Measurements from ENCODE around the gene CCM2.
A peak's percentile ranks its signal among the peaks of the same experiment; 100 is the strongest.
"Not testable (repeated sequence)": the region's sequence is repeated elsewhere in the genome, so short reads cannot be mapped to it uniquely, and the experiment has no call there.

The CCM2 gene

DNA sequence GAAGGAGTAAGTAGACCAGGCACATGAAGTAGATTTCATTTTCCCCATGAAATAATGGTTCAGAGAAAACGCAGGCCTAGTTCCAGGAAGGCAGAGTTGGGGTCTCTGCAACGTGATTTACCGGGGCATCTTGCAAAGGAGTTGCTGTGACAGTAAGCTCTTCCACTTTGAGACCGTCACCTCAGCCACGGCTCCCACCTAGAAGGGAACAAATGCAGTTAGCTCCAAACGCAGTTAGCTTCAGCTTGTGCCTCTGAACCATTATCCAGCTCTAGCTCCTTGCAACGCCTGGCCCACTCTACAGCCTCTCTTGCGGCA, 14.1 kb upstream of the CCM2 start:
- peak overlapping the region; percentile 97 for H3K9ac ChIP-seq (ENCODE audit: low read depth, low read length)
- peaks cover 7% of the 10 kb centered on the region for H3K4me1 ChIP-seq (ENCODE audit: insufficient read depth, low read length)
- no peaks in the 10 kb centered on the region for H3K9me3 ChIP-seq (ENCODE audit: insufficient read depth, low read depth, low read length)
- 3% methylated on average over 8 of the region's 8 CpGs for WGBS
- H3K4me3 ChIP-seq (ENCODE audit: low read length), result peak overlapping the region; percentile 83
- peak overlapping the region; percentile 95 for H3K27ac ChIP-seq (ENCODE audit: low read depth, low read length)
- H3K27me3 ChIP-seq (ENCODE audit: insufficient read depth, low read length), result no peaks in the 10 kb centered on the region
- peaks cover 47% of the 10 kb centered on the region for H3K36me3 ChIP-seq (ENCODE audit: insufficient read depth, low read length)

DNA sequence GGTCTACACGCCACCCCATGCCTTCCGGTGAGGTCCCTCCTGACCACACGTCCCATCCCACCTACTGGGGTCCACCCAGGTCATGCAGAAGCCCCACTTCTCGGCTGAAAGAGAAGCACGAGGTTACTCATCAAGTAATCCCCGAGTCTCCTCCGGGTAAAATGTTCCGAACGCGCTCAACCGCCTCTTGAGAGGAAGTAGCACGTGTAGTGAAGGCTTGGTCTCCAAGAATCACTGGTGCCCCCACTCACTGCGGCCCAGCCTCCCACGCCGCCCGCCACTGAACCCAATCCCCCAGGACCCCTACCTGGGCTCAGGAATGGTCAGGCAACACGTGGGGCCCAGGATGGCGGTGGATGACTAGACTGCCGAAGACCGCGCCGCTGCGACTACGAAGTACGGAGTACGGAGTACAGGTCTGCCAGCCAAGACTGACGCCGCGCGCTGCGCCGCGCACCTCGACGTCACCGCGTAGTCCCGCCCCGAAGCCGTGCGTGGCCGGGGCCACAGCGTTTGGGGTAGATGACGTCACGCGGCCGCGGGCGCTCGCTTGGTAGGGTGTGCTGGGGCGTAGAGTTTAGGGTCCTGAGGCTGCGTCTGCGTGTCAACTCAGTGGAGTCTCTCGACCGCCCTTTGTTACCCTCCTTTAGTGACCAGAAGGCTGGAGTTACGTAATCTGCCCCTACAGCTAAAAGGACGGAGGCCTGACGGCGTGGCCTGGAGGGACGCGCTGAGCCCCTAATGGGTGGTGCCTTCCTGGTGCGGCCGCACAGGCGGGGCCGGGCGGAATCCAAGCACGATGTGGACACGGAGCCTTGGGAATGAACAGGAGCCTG, 13.6 kb upstream of the CCM2 start:
- Histone ChIP-seq H3K4me1 (ENCODE audit: insufficient read depth, low read length) (peaks cover 7% of the 10 kb centered on the region), H3K27ac (ENCODE audit: low read depth, low read length) (peak overlapping the region; percentile 95), H3K27me3 (ENCODE audit: insufficient read depth, low read length) (no peaks in the 10 kb centered on the region), H3K36me3 (ENCODE audit: insufficient read depth, low read length) (peaks cover 42% of the 10 kb centered on the region), H3K9me3 (ENCODE audit: insufficient read depth, low read depth, low read length) (no peaks in the 10 kb centered on the region), H3K9ac (ENCODE audit: low read depth, low read length) (peak overlapping the region; percentile 97), H3K4me3 (ENCODE audit: low read length) (peak overlapping the region; percentile 83)
- WGBS, result under 1% methylated on average over 68 of the region's 68 CpGs

DNA sequence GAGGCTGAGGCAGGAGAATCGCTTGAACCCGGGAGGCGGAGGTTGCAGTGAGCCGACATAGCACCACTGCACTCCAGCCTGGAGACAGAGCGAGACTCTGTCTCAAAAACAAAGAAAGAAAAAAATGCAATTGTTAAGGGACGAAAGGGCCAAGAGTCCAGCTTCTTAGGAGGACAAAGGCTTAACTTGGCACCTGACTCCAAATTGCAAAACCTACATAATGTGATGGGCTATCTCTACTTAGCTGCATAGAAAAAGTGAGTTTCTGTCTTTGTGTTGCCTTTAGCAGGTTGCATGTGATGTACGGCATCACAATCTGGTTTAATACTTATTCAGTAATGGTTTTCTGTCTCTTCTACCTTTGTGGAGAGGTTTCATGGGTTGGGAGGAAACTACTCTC, 12.5 kb upstream of the CCM2 start:
- Histone ChIP-seq H3K9me3 (ENCODE audit: insufficient read depth, low read depth, low read length) (no peaks in the 10 kb centered on the region), H3K36me3 (ENCODE audit: insufficient read depth, low read length) (peaks cover 35% of the 10 kb centered on the region), H3K4me1 (ENCODE audit: insufficient read depth, low read length) (peaks cover 7% of the 10 kb centered on the region), H3K4me3 (ENCODE audit: low read length) (peak overlapping the region; percentile 18; the same call in 1 of the 2 replicates), H3K27me3 (ENCODE audit: insufficient read depth, low read length) (no peaks in the 10 kb centered on the region), H3K9ac (ENCODE audit: low read depth, low read length) (no peak overlapping the region), H3K27ac (ENCODE audit: low read depth, low read length) (no peak overlapping the region)
- WGBS, result 95% methylated on average over 7 of the region's 7 CpGs

DNA sequence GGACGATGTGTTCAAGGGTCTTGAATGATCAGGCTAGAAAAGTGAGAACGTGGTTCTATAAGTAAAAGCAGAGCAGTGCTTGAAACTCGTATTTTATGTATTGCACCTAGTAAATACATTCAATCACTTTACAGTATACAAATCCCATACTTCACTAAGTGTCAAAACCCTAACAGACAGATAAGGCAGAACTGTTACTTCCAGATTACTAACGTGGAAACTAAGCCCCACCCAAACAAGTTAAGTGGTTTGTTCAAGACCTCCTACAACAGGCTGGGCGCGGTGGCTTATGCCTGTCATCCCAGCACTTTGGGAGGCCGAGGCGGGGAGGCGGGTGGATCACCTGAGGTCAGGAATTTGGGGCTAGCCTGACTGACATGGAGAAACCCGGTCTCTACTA, 12.0 kb upstream of the CCM2 start:
- Histone ChIP-seq H3K4me3 (ENCODE audit: low read length) (peak overlapping the region; percentile 18; the same call in 1 of the 2 replicates), H3K4me1 (ENCODE audit: insufficient read depth, low read length) (peaks cover 7% of the 10 kb centered on the region), H3K9ac (ENCODE audit: low read depth, low read length) (no peak overlapping the region), H3K36me3 (ENCODE audit: insufficient read depth, low read length) (peaks cover 30% of the 10 kb centered on the region), H3K9me3 (ENCODE audit: insufficient read depth, low read depth, low read length) (no peaks in the 10 kb centered on the region), H3K27ac (ENCODE audit: low read depth, low read length) (no peak overlapping the region), H3K27me3 (ENCODE audit: insufficient read depth, low read length) (no peaks in the 10 kb centered on the region)
- WGBS, result 88% methylated on average over 10 of the region's 10 CpGs

DNA sequence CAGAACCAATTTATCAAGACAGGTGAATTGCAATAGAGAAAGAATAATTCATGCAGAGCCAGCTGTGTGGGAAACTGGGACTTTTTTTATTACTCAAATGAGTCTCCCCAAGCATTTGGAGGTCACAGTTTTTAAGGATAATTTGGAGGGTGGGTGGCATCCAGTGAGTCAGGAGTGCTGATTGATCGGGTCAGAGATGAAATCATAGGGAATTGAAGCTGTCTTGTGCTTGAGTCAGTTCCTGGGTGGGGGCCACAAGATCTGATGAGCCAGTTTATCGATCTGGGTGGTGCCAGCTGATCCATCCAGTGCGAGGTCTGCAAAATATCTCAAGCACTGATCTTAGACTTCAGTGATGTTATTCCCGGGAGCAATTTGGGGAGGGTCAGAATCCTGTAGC, 11.3 kb upstream of the CCM2 start:
- Histone ChIP-seq H3K9ac (ENCODE audit: low read depth, low read length) (no peak overlapping the region), H3K4me1 (ENCODE audit: insufficient read depth, low read length) (peaks cover 7% of the 10 kb centered on the region), H3K27ac (ENCODE audit: low read depth, low read length) (no peak overlapping the region), H3K27me3 (ENCODE audit: insufficient read depth, low read length) (no peaks in the 10 kb centered on the region), H3K36me3 (ENCODE audit: insufficient read depth, low read length) (peaks cover 23% of the 10 kb centered on the region), H3K4me3 (ENCODE audit: low read length) (no peak overlapping the region), H3K9me3 (ENCODE audit: insufficient read depth, low read depth, low read length) (no peaks in the 10 kb centered on the region)
- 94% methylated on average over 4 of the region's 4 CpGs for WGBS

DNA sequence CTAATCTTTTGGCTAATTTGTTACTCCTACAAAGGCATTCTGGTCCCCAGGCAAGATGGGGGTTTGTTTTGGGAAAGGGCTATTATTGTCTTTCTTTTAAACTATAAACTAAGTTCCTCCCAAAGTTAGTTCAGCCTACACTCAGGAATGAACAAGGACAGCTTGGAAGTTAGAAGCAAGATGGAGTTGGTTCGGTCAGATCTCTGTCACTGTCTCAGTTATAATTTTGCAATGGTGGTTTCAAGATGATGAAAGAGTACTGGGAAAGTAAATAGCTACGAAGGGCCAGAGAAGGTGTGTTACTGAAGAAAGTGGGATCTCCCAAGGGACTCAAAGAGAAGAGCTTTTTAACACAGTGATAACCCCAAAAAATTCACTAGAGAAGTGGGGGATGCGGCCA, 10.9 kb upstream of the CCM2 start:
- Histone ChIP-seq H3K27ac (ENCODE audit: low read depth, low read length) (no peak overlapping the region), H3K27me3 (ENCODE audit: insufficient read depth, low read length) (no peaks in the 10 kb centered on the region), H3K4me1 (ENCODE audit: insufficient read depth, low read length) (peaks cover 7% of the 10 kb centered on the region), H3K9me3 (ENCODE audit: insufficient read depth, low read depth, low read length) (no peaks in the 10 kb centered on the region), H3K4me3 (ENCODE audit: low read length) (no peak overlapping the region), H3K9ac (ENCODE audit: low read depth, low read length) (no peak overlapping the region), H3K36me3 (ENCODE audit: insufficient read depth, low read length) (peaks cover 19% of the 10 kb centered on the region)
- 100% methylated on average over 3 of the region's 3 CpGs for WGBS

DNA sequence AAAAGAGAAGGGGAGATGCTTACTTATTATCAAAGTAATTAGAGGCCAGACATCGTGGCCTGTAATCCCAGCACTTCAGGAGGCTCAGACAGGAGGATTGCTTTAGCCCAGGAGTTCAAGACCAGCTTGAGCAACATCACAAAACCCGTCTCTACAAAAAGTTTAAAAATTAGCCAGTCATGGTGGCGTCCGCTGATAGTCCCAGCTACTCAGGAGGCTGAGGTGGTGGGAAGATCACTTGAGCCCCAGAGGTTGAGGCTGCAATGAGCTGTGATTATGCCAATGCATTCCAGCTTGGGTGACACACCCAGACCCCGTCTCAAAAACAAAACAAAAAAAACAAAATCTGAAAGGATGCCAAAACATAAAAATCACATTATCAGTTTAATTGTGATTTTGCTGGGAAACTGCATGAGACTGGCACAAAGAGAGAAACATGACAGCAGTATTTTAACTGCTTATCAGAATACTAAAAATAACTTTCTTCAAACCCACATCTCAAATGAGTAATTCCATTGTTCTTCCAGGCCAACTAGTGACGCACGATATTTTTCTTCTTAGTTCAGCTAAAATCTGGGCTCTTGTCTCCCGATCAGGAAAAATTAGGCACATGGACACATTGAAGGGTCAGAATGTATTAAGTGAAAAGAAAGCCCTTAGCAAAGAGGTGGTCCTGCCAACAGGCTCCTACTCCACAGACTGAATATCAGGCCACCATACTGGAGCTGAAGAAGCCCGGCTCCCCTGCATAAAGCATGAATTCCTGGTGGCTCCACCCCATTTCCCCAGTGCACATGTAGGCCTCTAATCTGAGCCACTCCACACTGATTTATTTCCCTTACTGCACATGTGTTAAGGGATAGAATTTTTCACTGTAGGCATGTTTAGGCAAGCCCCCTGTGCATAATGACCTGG, 9.6 kb upstream of the CCM2 start:
- H3K27me3 ChIP-seq (ENCODE audit: insufficient read depth, low read length), result no peaks in the 10 kb centered on the region
- H3K4me3 ChIP-seq (ENCODE audit: low read length), result no peak overlapping the region
- WGBS, result 94% methylated on average over 8 of the region's 9 CpGs
- peaks cover 1% of the 10 kb centered on the region; the same call in 1 of the 2 replicates for H3K4me1 ChIP-seq (ENCODE audit: insufficient read depth, low read length)
- peaks cover 6% of the 10 kb centered on the region for H3K36me3 ChIP-seq (ENCODE audit: insufficient read depth, low read length)
- no peaks in the 10 kb centered on the region for H3K9me3 ChIP-seq (ENCODE audit: insufficient read depth, low read depth, low read length)
- no peak overlapping the region for H3K27ac ChIP-seq (ENCODE audit: low read depth, low read length)
- no peak overlapping the region for H3K9ac ChIP-seq (ENCODE audit: low read depth, low read length)

GRCh38 chr7:44992004-44992795, 7.8 kb upstream of the CCM2 start:
- H3K36me3 ChIP-seq (ENCODE audit: insufficient read depth, low read length); H3K9ac ChIP-seq (ENCODE audit: low read depth, low read length); H3K4me1 ChIP-seq (ENCODE audit: insufficient read depth, low read length); H3K4me3 ChIP-seq (ENCODE audit: low read length); H3K27me3 ChIP-seq (ENCODE audit: insufficient read depth, low read length); H3K9me3 ChIP-seq (ENCODE audit: insufficient read depth, low read depth, low read length); H3K27ac ChIP-seq (ENCODE audit: low read depth, low read length): not testable (repeated sequence)
- 92% methylated on average over 17 of the region's 21 CpGs for WGBS

DNA sequence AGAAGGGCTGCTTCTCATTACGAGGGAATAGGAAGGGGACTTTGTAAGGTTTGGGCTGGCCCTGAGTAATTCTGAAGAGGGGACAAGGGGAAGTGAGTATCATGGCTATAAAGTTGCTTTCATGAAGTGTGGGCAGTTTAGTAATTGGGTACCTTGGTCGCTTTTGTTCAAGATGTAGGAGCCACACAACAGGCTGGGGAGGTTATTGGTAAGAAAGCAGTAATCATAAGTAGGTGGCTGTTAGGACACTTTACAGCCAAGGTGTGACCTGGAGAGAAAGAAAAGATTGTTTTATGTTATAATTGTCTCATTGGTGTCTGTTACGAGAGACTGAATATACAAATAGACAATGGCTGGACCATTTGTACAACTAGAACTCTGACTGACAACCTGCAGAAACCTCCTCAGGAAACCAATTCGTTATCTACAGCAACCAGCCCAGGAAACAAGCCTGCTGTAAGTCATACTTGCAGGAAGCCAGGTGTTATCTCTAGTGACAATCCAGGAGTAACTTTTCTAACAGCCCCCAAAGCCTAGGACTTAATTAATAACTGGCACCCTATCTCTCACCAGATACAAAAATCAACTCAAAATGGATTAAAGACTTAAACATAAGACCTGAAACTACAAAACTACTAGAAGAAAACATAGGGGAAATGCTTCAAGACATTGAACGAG, 5.0 kb upstream of the CCM2 start:
- Histone ChIP-seq H3K4me3 (ENCODE audit: low read length) (no peak overlapping the region), H3K9ac (ENCODE audit: low read depth, low read length) (no peak overlapping the region), H3K36me3 (ENCODE audit: insufficient read depth, low read length) (no peaks in the 10 kb centered on the region), H3K9me3 (ENCODE audit: insufficient read depth, low read depth, low read length) (no peaks in the 10 kb centered on the region), H3K27ac (ENCODE audit: low read depth, low read length) (no peak overlapping the region), H3K27me3 (ENCODE audit: insufficient read depth, low read length) (no peaks in the 10 kb centered on the region), H3K4me1 (ENCODE audit: insufficient read depth, low read length) (no peaks in the 10 kb centered on the region)
- WGBS, result 91% methylated on average over 5 of the region's 5 CpGs

- H3K27ac ChIP-seq (ENCODE audit: low read depth, low read length), result no peak overlapping the region
- 92% methylated on average over 8 of the region's 8 CpGs for WGBS
- no peak overlapping the region for H3K4me3 ChIP-seq (ENCODE audit: low read length)
- H3K36me3 ChIP-seq (ENCODE audit: insufficient read depth, low read length), result no peaks in the 10 kb centered on the region
- no peak overlapping the region for H3K9ac ChIP-seq (ENCODE audit: low read depth, low read length)
- H3K4me1 ChIP-seq (ENCODE audit: insufficient read depth, low read length), result no peaks in the 10 kb centered on the region
- no peaks in the 10 kb centered on the region for H3K27me3 ChIP-seq (ENCODE audit: insufficient read depth, low read length)
- no peaks in the 10 kb centered on the region for H3K9me3 ChIP-seq (ENCODE audit: insufficient read depth, low read depth, low read length)
Measured at GRCh38 chr7:44995555-44996493, 4.2 kb upstream of the CCM2 start.
